ENCODE results near the gene SRSF7.
"Not testable (repeated sequence)": the region's sequence is repeated elsewhere in the genome, so short reads cannot be mapped to it uniquely, and the experiment has no call there.

SRSF7 gene

GRCh38 chr2:38731090-38731489 is 20.1 kb downstream of the SRSF7 start:
- Mint-ChIP-seq H3K4me3 (no peak overlapping the region), H3K27ac (no peak overlapping the region), H3K36me3 (ENCODE audit: low read depth) (peaks cover 17% of the 10 kb centered on the region), H3K4me1 (no peaks in the 10 kb centered on the region), H3K9me3 (no peaks in the 10 kb centered on the region), H3K27me3 (no peaks in the 10 kb centered on the region)
- DNase-seq = no peak
- no peak for ATAC-seq

GRCh38 chr2:38728694-38729093 is 22.5 kb downstream of the SRSF7 start:
- ATAC-seq (no peak), DNase-seq (no peak)
- Mint-ChIP-seq H3K36me3 (ENCODE audit: low read depth) (peaks cover 14% of the 10 kb centered on the region), H3K27ac (no peak overlapping the region), H3K4me3 (no peak overlapping the region), H3K4me1 (peaks cover 23% of the 10 kb centered on the region), H3K9me3 (no peaks in the 10 kb centered on the region), H3K27me3 (no peaks in the 10 kb centered on the region)

DNA sequence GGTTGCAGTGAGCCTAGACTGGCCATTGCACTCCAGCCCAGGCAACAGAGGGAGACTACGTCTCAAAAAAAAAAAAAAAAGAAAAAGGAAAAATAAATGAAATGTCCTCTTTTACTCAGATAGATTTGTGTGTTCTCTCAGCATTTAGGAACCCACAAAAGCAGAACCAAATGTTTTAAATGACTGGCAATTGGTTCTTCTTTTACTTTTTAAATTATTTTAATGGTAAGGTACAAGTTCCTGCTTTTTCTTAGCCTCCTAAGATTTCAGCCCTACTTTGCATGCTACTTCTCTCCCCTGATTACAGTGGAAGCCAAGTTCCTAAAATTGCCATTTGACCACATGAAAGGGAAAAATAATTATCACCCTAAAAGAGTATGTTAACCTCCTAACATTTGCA is 23.5 kb downstream of the SRSF7 start:
- peaks cover 33% of the 10 kb centered on the region for H3K4me1 Mint-ChIP-seq
- no peaks in the 10 kb centered on the region for H3K27me3 Mint-ChIP-seq
- H3K27ac Mint-ChIP-seq = no peak overlapping the region
- no peaks in the 10 kb centered on the region for H3K9me3 Mint-ChIP-seq
- no peak overlapping the region for H3K4me3 Mint-ChIP-seq
- no peak for DNase-seq
- ATAC-seq = no peak
- H3K36me3 Mint-ChIP-seq (ENCODE audit: low read depth) = peaks cover 11% of the 10 kb centered on the region

GRCh38 chr2:38723173-38723572 is 28.0 kb downstream of the SRSF7 start:
- peaks cover 4% of the 10 kb centered on the region for H3K9me3 Mint-ChIP-seq
- H3K36me3 Mint-ChIP-seq (ENCODE audit: low read depth) = peaks cover 25% of the 10 kb centered on the region
- H3K27me3 Mint-ChIP-seq = no peaks in the 10 kb centered on the region
- H3K4me1 Mint-ChIP-seq = peaks cover 65% of the 10 kb centered on the region
- peak overlapping the region; percentile 96 for H3K27ac Mint-ChIP-seq
- ATAC-seq (peak; percentile 41), DNase-seq (no peak)
- H3K4me3 Mint-ChIP-seq = peak overlapping the region; percentile 70

GRCh38 chr2:38722271-38723061 is 28.7 kb downstream of the SRSF7 start:
- H3K27me3 Mint-ChIP-seq = no peaks in the 10 kb centered on the region
- peak; percentile 94 for ATAC-seq
- peaks cover 65% of the 10 kb centered on the region for H3K4me1 Mint-ChIP-seq
- H3K36me3 Mint-ChIP-seq (ENCODE audit: low read depth) = peaks cover 30% of the 10 kb centered on the region
- H3K9me3 Mint-ChIP-seq = peaks cover 4% of the 10 kb centered on the region
- H3K4me3 Mint-ChIP-seq = peak overlapping the region; percentile 70
- DNase-seq = peak; percentile 69
- H3K27ac Mint-ChIP-seq = peak overlapping the region; percentile 96

DNA sequence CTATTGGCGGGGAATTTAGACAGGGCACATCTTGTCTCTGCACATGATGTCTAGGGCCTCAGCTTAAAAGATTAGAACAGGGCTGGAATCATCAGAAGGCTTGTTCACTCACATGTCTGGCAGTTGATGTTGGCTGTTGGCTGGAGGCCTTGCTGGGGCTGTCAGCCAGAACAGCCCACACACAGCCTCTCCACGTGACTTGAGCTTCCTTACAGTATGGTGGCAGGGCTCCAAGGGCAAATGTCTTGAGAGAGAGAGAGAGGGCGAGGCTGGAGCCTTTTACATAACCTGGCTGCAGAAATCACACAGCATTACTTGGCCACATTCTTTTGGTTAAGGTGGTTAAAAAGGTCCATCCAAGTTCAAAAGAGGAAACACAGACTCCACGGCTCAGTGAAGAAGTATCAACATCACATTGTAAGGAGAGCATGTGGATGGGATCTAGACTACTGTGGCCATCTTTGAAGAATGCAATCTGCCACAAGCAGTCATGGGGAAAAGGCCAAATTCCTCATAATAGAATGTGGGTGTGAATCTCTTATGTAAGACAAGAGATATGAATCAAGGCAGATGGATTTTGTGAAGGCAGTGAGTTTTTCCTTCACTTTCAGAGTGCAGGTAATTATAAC is 30.4 kb downstream of the SRSF7 start:
- peaks cover 33% of the 10 kb centered on the region for H3K36me3 Mint-ChIP-seq (ENCODE audit: low read depth)
- no peak for ATAC-seq
- H3K27ac Mint-ChIP-seq = peak overlapping the region; percentile 96
- DNase-seq = no peak
- H3K4me1 Mint-ChIP-seq = peaks cover 67% of the 10 kb centered on the region
- H3K9me3 Mint-ChIP-seq = peaks cover 4% of the 10 kb centered on the region
- H3K27me3 Mint-ChIP-seq = no peaks in the 10 kb centered on the region
- peak overlapping the region; percentile 45 for H3K4me3 Mint-ChIP-seq

GRCh38 chr2:38719706-38720105 is 31.5 kb downstream of the SRSF7 start:
- no peak for DNase-seq
- H3K9me3 Mint-ChIP-seq = peaks cover 4% of the 10 kb centered on the region
- ATAC-seq = no peak
- peaks cover 36% of the 10 kb centered on the region for H3K36me3 Mint-ChIP-seq (ENCODE audit: low read depth)
- no peak overlapping the region for H3K4me3 Mint-ChIP-seq
- H3K27me3 Mint-ChIP-seq = no peaks in the 10 kb centered on the region
- H3K4me1 Mint-ChIP-seq = peaks cover 67% of the 10 kb centered on the region
- H3K27ac Mint-ChIP-seq = no peak overlapping the region

- no peak for DNase-seq
- ATAC-seq = no peak
- Mint-ChIP-seq H3K4me1 (peaks cover 64% of the 10 kb centered on the region), H3K4me3 (no peak overlapping the region), H3K9me3 (peaks cover 4% of the 10 kb centered on the region), H3K36me3 (ENCODE audit: low read depth) (peaks cover 42% of the 10 kb centered on the region), H3K27ac (no peak overlapping the region), H3K27me3 (no peaks in the 10 kb centered on the region)
These were observed 32.6 kb downstream of the SRSF7 start for GRCh38 chr2:38718601-38719000.

- H3K36me3 Mint-ChIP-seq (ENCODE audit: low read depth) = peaks cover 49% of the 10 kb centered on the region
These were observed 35.0 kb downstream of the SRSF7 start for GRCh38 chr2:38716185-38716584.

GRCh38 chr2:38714941-38715340 is 36.2 kb downstream of the SRSF7 start:
- not testable (repeated sequence) for H3K27me3 Mint-ChIP-seq, ATAC-seq, DNase-seq, H3K9me3 Mint-ChIP-seq
- peak overlapping the region; percentile 53 for H3K4me3 Mint-ChIP-seq
- H3K27ac Mint-ChIP-seq = peak overlapping the region; percentile 72
- H3K36me3 Mint-ChIP-seq (ENCODE audit: low read depth) = peaks cover 42% of the 10 kb centered on the region
- H3K4me1 Mint-ChIP-seq = peaks cover 51% of the 10 kb centered on the region

More at GRCh38 chr2:38716185-38716584, 35.0 kb downstream of the SRSF7 start:
- Mint-ChIP-seq H3K9me3 (peaks cover 9% of the 10 kb centered on the region), H3K27me3 (no peaks in the 10 kb centered on the region), H3K4me1 (peaks cover 55% of the 10 kb centered on the region), H3K27ac (no peak overlapping the region), H3K4me3 (no peak overlapping the region)
- no peak for ATAC-seq
- DNase-seq = no peak

DNA sequence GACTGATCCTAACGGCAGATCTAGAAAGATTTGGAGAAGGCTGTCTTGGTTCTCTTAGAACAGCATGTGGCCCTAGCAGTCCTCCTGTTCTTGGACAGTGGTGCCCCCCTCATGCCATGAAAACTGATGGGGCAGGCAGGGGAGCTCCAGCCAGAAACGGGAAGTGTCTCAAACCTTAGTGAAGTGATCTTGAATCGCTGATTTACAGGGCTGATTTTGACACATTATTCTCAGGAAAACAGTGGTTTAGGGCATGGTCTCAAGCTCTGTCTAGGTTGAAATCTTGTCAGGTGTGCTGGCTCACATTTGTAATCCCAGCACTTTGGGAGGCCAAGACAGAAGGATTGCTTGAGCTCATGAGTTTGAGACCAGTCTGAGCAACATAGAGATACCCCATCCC is 37.8 kb downstream of the SRSF7 start:
- Mint-ChIP-seq H3K27me3 (no peaks in the 10 kb centered on the region), H3K27ac (peak overlapping the region; percentile 20), H3K36me3 (ENCODE audit: low read depth) (peaks cover 39% of the 10 kb centered on the region), H3K9me3 (peaks cover 5% of the 10 kb centered on the region), H3K4me3 (no peak overlapping the region), H3K4me1 (peaks cover 60% of the 10 kb centered on the region)
- DNase-seq = no peak
- no peak for ATAC-seq

GRCh38 chr2:38712871-38713270 is 38.3 kb downstream of the SRSF7 start:
- Mint-ChIP-seq H3K36me3 (ENCODE audit: low read depth) (peaks cover 36% of the 10 kb centered on the region), H3K27me3 (no peaks in the 10 kb centered on the region), H3K4me3 (no peak overlapping the region), H3K9me3 (peaks cover 5% of the 10 kb centered on the region), H3K27ac (peak overlapping the region; percentile 20), H3K4me1 (peaks cover 62% of the 10 kb centered on the region)
- DNase-seq (peak; percentile 14), ATAC-seq (no peak)

- Mint-ChIP-seq H3K27ac (no peak overlapping the region), H3K27me3 (no peaks in the 10 kb centered on the region), H3K4me1 (peaks cover 63% of the 10 kb centered on the region), H3K4me3 (no peak overlapping the region), H3K36me3 (ENCODE audit: low read depth) (peaks cover 34% of the 10 kb centered on the region), H3K9me3 (peaks cover 5% of the 10 kb centered on the region)
- no peak for ATAC-seq
- no peak for DNase-seq
These were observed 38.7 kb downstream of the SRSF7 start for GRCh38 chr2:38712413-38712812.

GRCh38 chr2:38711558-38711957 is 39.6 kb downstream of the SRSF7 start:
- no peak for ATAC-seq
- Mint-ChIP-seq H3K4me1 (peaks cover 68% of the 10 kb centered on the region), H3K9me3 (peaks cover 5% of the 10 kb centered on the region), H3K27ac (no peak overlapping the region), H3K36me3 (ENCODE audit: low read depth) (peaks cover 35% of the 10 kb centered on the region), H3K27me3 (no peaks in the 10 kb centered on the region), H3K4me3 (no peak overlapping the region)
- DNase-seq = no peak

DNA sequence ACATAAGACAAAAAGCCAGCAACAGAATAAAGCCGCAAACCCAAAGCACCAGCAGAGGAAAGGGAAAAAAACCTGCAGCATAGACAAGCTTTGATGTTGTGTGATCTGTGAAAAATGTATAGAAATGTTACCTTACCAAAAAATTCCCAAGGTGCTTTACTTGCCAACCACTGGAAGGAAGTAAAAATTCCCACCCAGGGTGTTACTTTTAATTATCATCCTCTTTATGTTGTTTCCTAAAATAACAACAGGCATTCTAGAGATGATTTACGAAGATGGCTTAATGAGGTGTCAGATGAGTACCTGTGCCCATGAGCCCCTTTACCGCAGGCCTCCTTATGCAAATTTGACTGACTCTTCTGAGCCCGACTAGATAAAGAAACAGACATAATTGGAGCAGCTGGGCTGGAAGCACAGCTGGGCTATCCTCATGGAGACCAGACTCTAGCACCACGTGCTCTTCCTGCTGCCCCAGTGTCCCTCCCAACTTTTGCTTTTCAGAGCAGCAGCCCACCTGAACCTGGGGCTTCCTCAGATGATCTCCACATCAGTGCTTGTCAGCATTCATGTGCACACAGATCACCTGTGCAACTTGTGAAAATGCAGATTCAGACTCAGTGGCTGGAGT is 41.5 kb downstream of the SRSF7 start:
- Mint-ChIP-seq H3K4me3 (peak overlapping the region; percentile 21), H3K27ac (peak overlapping the region; percentile 79), H3K9me3 (peaks cover 5% of the 10 kb centered on the region), H3K27me3 (no peaks in the 10 kb centered on the region), H3K36me3 (ENCODE audit: low read depth) (peaks cover 31% of the 10 kb centered on the region), H3K4me1 (peaks cover 54% of the 10 kb centered on the region)
- peak; percentile 80 for ATAC-seq
- peak; percentile 34 for DNase-seq
